IPS-NIHi7 (cell line): ENCODE data around the gene SLC22A23.

Experiments used
- DNase-seq: peaks from one replicate; pipeline ENCODE4 v3.0.0; 2012; ENCODE audit warnings: mixed read lengths; ENCODE audit errors: extremely low spot score

The SLC22A23 gene

GRCh38 chr6:3296537-3296936 is 160.3 kb downstream of the SLC22A23 start:
- DNase-seq: no peak

DNA sequence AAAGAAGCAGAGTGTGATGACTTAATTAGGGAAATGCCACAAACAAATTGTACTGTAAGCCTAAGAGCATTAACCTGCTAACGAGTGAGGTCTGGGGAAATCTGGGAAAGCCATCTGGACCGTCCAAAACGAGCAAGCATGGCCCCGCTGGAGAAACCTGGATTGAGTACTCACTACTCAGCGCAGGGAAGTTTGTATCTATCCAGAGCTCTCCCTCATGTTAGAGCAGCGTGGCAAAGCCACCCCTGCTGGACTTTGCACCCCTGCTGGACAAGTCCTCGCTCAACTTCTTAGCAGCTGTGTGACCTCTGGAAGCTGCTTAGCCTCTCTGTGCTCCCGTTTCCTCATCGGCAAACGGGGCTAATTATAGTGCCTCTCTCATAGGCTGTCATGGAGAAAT is 160.8 kb downstream of the SLC22A23 start:
- no peak for DNase-seq

GRCh38 chr6:3294921-3295871 is 161.7 kb downstream of the SLC22A23 start:
- DNase-seq: peak; percentile 61

DNA sequence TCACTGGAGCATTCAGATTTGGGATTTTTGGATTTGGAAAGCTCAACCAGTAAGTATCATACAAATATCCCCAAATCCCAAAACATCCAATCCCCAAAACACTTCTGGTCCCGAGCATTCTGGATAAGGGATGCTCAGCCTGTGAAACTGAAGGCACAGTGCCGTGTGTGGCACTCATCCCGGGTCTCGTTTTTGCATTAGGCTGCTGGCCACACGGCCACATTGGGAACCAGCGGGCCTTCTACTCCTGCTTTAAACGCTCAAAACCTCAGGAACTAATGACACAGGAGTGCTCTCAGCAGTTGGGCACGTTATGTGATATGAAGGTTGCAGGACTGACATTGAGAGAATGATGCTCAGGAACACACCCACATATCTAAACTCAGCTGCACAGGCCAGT is 162.5 kb downstream of the SLC22A23 start:
- no peak for DNase-seq

DNA sequence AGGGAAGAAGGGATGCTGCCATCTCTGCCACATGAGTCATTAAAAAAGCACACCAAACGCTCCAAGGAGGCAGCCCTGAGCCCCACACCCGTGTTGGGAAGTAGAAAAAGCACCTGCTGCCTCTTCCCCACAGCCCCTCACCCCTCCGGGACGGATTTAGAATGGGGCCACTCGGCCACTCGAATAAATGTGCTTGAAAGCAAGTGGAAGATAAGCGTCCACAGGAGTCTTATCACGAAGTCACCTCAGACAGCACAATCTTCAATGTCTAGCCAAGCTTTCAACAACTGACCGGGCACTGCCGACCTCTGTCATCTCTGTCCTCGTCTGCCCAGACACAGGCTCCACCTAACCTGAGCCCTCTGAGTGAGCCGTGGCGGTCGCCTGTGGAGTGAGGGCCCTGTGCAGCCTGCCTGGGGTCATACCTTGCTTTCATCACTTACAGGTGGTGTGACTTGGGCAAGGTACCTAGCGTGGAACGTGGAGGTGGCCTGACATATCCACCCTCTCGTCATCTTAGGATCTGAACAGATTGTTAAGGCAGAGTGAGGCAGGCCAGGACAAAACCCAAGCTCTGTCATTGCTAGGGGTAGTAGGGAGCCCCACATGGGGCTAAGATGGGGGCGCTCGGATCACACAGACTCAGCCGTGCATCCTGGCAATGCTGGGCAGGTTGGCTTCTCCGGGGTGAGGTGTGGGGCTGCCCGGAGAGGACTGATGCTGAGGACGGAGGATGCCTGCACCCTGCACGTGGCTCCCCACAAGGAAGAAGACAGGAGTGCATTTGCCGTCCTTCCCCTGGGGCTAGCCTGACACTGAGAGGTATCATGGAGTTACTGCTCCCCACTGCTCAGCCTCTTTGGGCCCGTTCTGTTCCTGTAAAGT is 163.3 kb downstream of the SLC22A23 start:
- DNase-seq: no peak

DNA sequence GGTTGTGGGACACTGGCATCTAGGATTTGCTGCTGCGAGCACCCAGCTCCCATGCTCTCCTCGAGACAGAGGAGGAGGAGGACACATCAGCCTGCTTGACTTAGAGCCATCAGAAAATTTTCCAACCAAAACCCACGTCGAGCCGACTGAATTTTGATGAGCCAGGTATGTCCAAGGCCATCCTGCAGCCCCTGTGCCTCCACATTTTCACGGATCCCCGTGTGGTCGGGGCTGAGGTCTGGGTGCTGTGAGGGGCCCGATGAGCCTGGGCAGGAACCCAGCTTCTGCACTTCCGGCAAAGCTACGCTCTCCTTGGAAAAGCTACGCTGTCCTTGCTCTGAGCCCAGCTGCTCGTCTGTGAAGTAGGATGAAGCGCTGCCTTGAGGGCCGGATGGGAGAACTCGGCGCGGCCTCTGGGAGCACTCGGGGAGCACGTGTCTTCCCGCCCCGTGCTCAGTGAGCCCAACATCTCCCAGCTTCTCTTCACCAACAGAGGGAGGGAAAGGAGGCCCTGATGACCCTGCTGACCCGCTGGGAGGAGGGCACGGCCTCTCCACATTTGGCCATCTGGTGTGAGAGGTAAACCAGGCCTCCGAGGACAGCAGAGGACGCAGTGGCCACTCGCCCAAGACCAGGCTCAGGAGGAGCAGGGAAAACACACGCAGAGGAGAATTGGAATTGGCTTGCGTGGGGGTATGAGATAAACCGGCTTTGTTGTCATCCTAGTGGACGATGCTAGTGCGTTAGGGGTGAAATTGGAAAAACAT is 164.2 kb downstream of the SLC22A23 start:
- no peak for DNase-seq

GRCh38 chr6:3291987-3292386 is 164.9 kb downstream of the SLC22A23 start:
- DNase-seq: no peak

DNA sequence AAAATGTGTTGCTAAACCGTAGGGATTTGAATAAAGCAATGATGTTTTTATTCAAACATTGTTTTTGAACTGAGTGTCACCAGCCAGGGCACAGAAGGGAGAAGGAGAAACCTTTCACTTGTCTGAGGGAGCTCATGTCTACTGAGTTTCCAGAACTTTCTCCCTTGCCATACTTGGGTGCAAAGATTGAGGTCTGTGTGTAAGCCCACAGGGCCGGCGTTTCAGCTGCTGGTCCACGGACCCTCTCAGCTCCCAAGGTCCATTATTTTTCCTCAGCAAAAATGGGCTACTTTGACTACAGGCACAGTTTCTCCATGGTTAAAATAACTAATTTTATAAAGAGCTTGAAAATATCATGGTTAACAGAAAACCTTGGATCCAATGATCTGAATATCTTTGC is 165.5 kb downstream of the SLC22A23 start:
- no peak for DNase-seq

DNA sequence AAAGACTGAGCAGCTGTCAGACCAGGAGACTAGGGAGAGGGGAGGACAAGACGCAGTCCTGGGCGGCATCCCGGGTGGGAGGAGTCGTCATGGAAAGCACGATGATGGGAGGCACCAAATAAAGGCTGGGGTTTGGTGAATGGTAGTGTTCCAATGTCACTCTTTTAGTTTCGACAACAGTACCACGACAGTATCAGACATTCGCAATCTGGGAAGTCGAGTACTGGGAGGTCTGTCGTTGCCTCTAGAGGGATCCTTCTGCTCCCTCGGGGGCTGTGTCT is 166.0 kb downstream of the SLC22A23 start:
- DNase-seq: no peak

DNA sequence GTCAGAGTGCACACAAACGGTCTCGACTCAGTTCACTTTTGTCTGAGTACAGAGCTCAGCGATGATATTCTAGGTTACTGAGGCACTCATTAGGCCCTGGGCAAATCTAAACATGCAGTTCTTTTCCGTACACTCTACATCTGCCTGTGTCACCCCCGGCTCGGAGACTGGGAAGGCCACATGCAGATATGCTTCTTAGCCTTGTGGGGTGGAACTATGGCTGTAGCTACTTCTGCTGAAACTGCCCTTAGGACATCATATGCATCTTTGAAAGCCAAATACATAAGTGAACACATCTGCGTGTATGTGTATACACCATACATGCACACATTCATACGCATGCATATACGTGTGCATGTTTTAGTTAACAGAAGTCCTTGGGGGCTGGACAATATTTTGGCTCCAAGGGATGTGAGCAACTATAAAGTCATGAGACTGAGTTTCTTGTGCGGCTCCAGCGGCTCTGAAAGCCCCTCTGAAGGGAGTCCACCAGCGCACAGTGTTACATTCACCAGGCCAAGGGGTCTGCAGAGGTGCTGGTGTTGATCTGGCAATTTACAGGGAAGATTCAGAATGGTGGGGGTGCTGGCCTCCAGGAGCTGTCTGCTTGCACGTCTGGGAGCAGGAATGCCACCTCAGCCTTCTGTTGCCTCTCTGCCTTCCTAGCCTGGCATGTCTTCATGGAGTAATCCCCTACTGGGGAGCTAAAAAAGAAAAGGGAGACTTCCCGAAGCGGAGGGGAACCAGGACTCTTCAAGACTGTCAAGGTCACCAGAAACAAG is 166.5 kb downstream of the SLC22A23 start:
- no peak for DNase-seq

DNA sequence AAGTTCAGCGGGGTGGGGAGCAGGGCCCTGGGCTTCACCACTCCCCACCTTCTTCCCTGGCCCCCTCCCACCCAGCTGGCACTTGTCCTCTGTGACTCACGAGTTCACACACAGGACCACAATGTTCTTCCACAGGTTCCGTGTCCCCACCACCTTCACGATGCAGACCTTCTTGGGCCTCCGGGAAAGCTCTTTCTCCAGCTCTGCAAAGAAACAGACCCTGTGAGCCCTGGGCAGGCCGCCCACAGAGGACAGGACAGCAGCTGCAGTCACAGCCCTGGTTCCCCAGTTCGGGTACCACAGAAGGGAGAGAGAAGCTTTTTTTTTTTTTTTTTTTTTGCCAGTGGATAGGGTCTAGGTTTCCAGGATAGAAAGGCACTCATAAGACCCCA is 167.2 kb downstream of the SLC22A23 start:
- no peak for DNase-seq

DNA sequence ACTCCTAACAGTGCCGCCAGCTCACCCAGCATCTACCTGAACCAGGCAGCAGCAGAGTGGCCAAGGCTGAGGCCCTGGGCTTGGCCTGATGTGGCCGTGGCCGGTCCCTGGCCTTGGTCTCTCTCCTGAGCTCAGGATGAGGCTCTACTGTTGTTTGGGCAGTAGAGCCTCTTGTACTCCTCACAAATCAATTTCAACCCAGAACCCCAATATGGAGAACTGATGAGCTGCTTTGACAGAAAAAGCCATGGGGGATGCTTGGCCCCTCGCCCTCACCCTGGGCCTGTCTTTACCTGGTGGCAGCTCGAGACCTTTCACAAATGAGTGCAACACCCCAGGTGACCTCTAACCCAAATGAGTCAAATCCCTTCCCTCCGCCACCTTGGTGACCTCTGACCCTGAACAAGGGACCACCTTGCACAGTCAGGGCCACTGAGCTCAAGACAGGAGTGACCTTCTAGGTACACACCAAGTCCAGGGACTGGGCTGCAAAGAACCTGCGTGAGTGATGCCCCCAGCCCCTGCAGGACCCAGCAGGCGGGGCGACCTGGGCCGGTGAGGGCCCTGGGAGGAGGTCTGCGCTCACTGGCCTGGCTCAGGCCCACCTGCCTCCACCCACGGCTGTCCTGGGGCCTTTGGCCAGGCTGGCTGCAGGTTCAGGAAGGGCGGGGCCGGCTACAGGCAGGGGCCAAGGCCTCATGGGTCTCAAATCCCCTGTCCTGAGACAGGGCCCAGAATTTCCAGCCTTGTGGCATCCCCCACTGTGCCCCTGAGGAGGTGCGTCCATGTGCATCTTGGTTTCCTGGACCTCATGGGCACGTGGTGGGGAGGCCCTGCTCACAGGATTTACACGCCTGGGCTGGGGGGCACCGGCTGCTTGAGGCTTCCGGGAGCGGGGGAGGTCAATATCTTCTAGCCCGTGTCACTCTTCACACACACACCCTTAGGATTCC is 167.9 kb downstream of the SLC22A23 start:
- no peak for DNase-seq

DNA sequence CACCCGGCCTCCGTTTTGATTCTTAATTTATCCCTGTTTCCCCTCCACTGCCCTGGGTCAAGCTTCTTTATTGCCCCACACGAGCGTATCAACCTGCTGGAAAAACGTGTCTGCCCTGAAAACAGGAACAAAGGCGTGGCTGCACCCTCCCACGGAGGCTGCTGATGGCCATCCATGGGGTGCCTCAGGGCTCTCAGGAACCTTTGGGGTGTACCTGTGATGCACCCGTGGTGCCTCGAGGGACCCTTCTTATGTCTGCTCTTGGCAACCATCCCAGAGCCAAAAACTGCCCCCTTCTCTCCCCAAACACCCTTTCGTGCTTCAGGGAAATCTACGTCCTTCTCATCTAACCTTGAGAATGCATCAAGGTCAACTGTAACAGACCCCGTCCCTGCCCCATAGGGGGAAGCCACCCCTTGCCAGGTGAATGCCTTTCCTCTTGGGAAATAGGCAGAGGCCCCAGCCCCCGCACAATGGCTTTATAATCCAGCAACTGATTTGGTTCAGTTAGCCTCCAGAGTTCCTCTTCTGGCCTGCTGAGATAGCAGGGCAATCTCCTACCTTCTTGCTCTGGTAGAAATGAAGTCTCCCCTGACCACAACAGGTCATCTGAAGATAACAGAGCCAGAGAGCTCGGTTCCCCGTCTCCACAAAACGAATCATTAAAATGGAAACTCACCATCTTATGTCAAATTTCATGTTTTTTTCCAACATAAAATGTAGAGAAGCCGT is 168.7 kb downstream of the SLC22A23 start:
- no peak for DNase-seq

DNA sequence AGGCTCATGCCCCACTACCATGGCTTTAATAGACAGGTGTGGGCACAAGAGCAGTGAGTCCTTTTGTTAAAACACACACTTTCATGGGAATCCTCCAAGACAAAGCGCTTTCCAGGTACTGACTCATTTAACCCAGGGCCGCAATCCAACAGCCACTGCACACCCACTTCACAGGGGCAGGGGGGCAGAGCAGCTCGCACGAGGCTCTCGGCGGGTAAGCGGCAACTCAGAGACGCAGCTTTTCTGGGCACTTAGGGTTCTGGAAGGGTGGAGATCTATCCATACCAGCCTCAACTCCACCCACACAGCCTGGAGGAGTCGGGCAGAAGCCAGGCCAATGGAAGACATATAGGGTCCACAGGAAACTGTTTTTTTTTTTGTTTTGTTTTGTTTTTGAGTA is 169.5 kb downstream of the SLC22A23 start:
- DNase-seq: no peak

DNA sequence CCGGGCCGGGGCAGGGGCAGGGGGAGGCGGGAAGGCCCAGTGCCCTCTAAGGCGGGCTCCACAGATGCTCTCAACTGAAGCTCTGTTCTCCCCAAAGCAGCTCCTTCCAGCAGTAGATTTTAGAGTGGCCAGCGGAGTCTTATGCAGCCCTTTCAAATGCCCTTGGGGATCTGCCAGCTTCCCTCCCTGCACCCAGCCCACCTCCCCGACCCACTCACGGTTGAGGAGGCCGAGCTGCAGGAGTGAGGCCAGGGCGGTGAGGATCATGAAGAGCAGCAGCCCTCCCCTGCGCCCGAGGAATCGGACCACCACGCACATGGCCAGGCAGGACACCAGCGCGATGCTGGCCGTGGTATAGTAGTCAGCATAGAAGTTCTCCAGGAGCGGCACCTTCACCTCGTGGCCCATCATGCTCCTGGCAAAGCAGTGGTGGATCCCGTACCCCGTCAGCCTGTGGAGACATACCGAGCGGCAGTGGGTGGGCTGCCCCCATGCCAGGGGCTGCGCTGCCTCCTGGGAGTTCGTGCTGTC is 170.1 kb downstream of the SLC22A23 start:
- no peak for DNase-seq

- no peak for DNase-seq
Observed at GRCh38 chr6:3285732-3286131, 171.1 kb downstream of the SLC22A23 start.

GRCh38 chr6:3285049-3285639 is 171.7 kb downstream of the SLC22A23 start:
- no peak for DNase-seq

GRCh38 chr6:3284436-3284876 is 172.4 kb downstream of the SLC22A23 start:
- DNase-seq: no peak
